HG03432 (cell line): ENCODE data around the gene GPC3.
"Not testable (repeated sequence)": the region's sequence is repeated elsewhere in the genome, so short reads cannot be mapped to it uniquely, and the experiment has no call there.

Experiments
- ATAC-seq: cut with Tn5 transposase; IDR thresholded peaks from one replicate; pipeline ENCODE4 v1.9.1; 2021; ENCODE audit warnings: mild to moderate bottlenecking, moderate library complexity; ENCODE audit not compliant: unreplicated experiment

GPC3 gene

GRCh38 chrX:133537142-133537541 is 448.3 kb downstream of the GPC3 start:
- no peak for ATAC-seq

- no peak for ATAC-seq
These were observed 450.3 kb downstream of the GPC3 start for GRCh38 chrX:133535066-133535465.

- ATAC-seq: no peak
These were observed 451.2 kb downstream of the GPC3 start for GRCh38 chrX:133534172-133534571.

- no peak for ATAC-seq
These were observed 452.1 kb downstream of the GPC3 start for GRCh38 chrX:133533249-133533648.

GRCh38 chrX:133530960-133531359 is 454.4 kb downstream of the GPC3 start:
- no peak for ATAC-seq

GRCh38 chrX:133529578-133529977 is 455.8 kb downstream of the GPC3 start:
- ATAC-seq: no peak

- ATAC-seq: no peak
These were observed 457.6 kb downstream of the GPC3 start for GRCh38 chrX:133527825-133528224.

GRCh38 chrX:133527415-133527814 is 458.0 kb downstream of the GPC3 start:
- no peak for ATAC-seq

GRCh38 chrX:133526773-133527172 is 458.6 kb downstream of the GPC3 start:
- ATAC-seq: not testable (repeated sequence)

- ATAC-seq: no peak
These were observed 461.9 kb downstream of the GPC3 start for GRCh38 chrX:133523526-133523925.

GRCh38 chrX:133523081-133523487 is 462.3 kb downstream of the GPC3 start:
- ATAC-seq: no peak

- ATAC-seq: no peak
These were observed 468.7 kb downstream of the GPC3 start for GRCh38 chrX:133516686-133517085.

- no peak for ATAC-seq
These were observed 470.9 kb downstream of the GPC3 start for GRCh38 chrX:133514486-133514885.

- no peak for ATAC-seq
These were observed 472.3 kb downstream of the GPC3 start for GRCh38 chrX:133513123-133513522.

GRCh38 chrX:133511041-133511440 is 474.4 kb downstream of the GPC3 start:
- ATAC-seq: no peak

- no peak for ATAC-seq
These were observed 488.0 kb downstream of the GPC3 start for GRCh38 chrX:133497356-133497755.

- no peak for ATAC-seq
These were observed 489.7 kb downstream of the GPC3 start for GRCh38 chrX:133495464-133496391.

GRCh38 chrX:133493366-133493765 is 492.0 kb downstream of the GPC3 start:
- ATAC-seq: no peak

GRCh38 chrX:133490955-133491354 is 494.4 kb downstream of the GPC3 start:
- no peak for ATAC-seq
